GDM1 (cell line): ENCODE results near the gene SLC15A4.

Experiments used
- DNase-seq: peaks from one replicate; lab custom pipeline; 2025; lab: John Stamatoyannopoulos, UW

SLC15A4 gene

GRCh38 chr12:128794661-128795529 is 28.9 kb downstream of the SLC15A4 start:
- DNase-seq: peak; percentile 68

- no peak for DNase-seq
These were observed 30.1 kb downstream of the SLC15A4 start for GRCh38 chr12:128793701-128794100.

- no peak for DNase-seq
These were observed 30.9 kb downstream of the SLC15A4 start for GRCh38 chr12:128792881-128793280.

- DNase-seq: no peak
These were observed 31.4 kb downstream of the SLC15A4 start for GRCh38 chr12:128792398-128792797.

GRCh38 chr12:128791395-128792322 is 32.1 kb downstream of the SLC15A4 start:
- DNase-seq: no peak

GRCh38 chr12:128790653-128791373 is 32.9 kb downstream of the SLC15A4 start:
- DNase-seq: no peak

GRCh38 chr12:128790221-128790620 is 33.5 kb downstream of the SLC15A4 start:
- no peak for DNase-seq

GRCh38 chr12:128789356-128789929 is 34.3 kb downstream of the SLC15A4 start:
- no peak for DNase-seq

- no peak for DNase-seq
These were observed 35.9 kb downstream of the SLC15A4 start for GRCh38 chr12:128787827-128788226.

GRCh38 chr12:128786741-128787391 is 36.9 kb downstream of the SLC15A4 start:
- no peak for DNase-seq

GRCh38 chr12:128784030-128784760 is 39.6 kb downstream of the SLC15A4 start:
- DNase-seq: no peak

- DNase-seq: no peak
These were observed 40.6 kb downstream of the SLC15A4 start for GRCh38 chr12:128783129-128783574.

- no peak for DNase-seq
These were observed 43.9 kb downstream of the SLC15A4 start for GRCh38 chr12:128779901-128780300.

GRCh38 chr12:128772249-128772648 is 51.5 kb downstream of the SLC15A4 start:
- no peak for DNase-seq

- no peak for DNase-seq
These were observed 52.1 kb downstream of the SLC15A4 start for GRCh38 chr12:128771681-128772080.

GRCh38 chr12:128767518-128767917 is 56.2 kb downstream of the SLC15A4 start:
- no peak for DNase-seq

- DNase-seq: no peak
These were observed 56.8 kb downstream of the SLC15A4 start for GRCh38 chr12:128766738-128767501.

GRCh38 chr12:128763395-128763794 is 60.4 kb downstream of the SLC15A4 start:
- DNase-seq: no peak

GRCh38 chr12:128761379-128761790 is 62.4 kb downstream of the SLC15A4 start:
- DNase-seq: no peak

GRCh38 chr12:128755566-128755965 is 68.2 kb downstream of the SLC15A4 start:
- DNase-seq: no peak
